HG02588 (cell line): ENCODE results near the gene TP53I11.

ENCODE experiments used
- ATAC-seq: cut with Tn5 transposase; IDR thresholded peaks from one replicate; pipeline ENCODE4 v1.9.1; 2021; ENCODE audit warnings: mild to moderate bottlenecking, moderate library complexity; ENCODE audit not compliant: unreplicated experiment

Gene TP53I11

GRCh38 chr11:44950625-44951476 is at the start of gene TP53I11:
Gene TP53I11, minus strand, starts transcription at chr11:44950883. Its CDS starts 12,548 bp downstream, at chr11:44938335.
- ATAC-seq: no peak

- no peak for ATAC-seq
These were observed 48.4 kb upstream of the TP53I11 start for GRCh38 chr11:44999068-44999467.

DNA sequence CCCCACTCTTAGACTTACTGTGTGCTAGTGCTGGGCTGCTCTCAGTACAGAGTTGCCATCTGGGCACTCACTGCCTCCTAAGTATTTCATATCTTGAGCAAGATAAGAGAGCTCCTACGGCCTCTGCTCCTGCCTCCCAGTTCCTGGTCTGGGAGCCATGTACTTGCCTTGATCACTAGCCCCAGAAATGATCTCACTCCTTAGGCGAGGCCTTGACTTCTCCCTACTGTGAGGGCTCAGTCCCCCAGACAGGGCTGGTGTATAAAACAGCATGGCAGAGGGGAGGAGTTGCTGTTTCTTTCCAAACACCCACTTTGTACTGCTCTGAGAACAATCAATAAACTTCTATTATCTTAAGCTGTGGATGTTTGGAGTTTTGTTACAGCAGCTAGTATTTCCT is 47.4 kb upstream of the TP53I11 start:
- ATAC-seq: no peak

GRCh38 chr11:44997566-44997965 is 46.9 kb upstream of the TP53I11 start:
- no peak for ATAC-seq

- no peak for ATAC-seq
These were observed 44.1 kb upstream of the TP53I11 start for GRCh38 chr11:44994753-44995152.

DNA sequence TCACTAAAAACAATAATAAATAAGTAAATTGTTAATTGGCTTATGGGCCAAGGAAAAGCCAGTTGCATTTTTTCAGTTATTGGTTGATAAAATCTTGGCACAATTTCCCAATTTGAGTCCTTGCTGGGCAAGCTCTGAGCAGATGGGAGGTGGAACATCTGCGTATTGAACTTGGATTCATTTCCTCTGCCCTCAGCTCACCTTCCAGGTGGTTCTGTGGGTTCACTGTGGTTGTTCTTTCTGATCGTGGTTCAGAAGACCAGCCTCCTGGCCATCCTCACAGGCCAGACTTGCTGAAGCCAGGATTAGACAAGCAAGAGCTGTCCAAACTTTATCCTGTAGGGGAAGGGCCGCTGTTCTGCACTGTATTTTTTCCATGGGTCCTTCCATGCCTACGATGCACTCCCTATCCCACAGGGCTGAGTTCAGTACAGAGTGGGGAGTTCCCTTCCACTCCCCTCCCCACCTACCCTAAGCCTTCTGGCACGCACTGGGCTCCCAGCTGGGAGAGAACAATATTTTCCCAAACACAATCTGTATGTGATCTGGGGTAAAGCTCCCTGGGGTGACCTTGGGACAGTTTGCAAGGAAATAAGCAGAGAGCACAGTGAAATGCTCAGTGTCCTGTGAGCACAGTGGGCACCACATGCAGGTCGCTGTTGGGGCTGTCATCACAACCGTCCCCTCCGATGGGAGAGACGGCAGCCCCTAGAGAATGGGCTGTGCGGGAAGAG is 43.5 kb upstream of the TP53I11 start:
- ATAC-seq: no peak

DNA sequence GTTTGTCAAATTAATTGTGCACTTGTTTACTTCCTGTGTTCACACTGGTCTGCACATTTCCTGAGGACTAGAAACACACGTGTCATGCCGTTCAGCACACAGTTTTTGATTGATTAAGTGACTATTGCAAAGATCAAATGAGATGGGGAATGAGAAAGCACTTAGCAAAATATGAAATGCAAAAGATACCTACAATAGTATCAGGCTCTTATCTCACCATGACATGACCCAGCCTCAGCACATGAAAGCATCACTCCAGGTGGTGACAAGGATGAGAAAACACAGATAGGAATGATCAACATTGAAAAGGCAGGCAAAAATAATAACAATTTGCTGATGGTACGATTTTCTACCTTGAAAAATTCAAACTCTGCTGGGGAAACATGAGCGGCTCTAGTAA is 42.1 kb upstream of the TP53I11 start:
- no peak for ATAC-seq

DNA sequence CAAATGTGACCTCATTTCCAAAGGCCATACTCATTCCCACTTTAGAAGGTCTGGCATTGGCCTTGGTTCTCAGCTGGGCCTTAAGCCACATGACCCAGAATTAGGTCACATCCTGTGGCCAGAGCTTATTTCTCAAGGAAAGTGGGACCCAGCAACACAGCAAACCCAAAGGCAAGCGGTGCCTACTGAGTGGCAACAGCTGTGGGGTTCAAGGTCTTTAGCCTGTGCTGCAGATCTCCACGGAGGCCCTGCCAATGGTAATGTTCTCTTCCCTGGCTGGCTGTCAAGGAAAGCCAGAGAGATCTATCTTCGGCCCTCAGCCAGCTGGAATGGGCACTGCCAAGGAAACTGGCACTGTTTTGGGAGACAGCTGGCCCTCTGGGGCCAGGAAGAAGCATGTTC is 41.5 kb upstream of the TP53I11 start:
- no peak for ATAC-seq

GRCh38 chr11:44990665-44991064 is 40.0 kb upstream of the TP53I11 start:
- no peak for ATAC-seq

DNA sequence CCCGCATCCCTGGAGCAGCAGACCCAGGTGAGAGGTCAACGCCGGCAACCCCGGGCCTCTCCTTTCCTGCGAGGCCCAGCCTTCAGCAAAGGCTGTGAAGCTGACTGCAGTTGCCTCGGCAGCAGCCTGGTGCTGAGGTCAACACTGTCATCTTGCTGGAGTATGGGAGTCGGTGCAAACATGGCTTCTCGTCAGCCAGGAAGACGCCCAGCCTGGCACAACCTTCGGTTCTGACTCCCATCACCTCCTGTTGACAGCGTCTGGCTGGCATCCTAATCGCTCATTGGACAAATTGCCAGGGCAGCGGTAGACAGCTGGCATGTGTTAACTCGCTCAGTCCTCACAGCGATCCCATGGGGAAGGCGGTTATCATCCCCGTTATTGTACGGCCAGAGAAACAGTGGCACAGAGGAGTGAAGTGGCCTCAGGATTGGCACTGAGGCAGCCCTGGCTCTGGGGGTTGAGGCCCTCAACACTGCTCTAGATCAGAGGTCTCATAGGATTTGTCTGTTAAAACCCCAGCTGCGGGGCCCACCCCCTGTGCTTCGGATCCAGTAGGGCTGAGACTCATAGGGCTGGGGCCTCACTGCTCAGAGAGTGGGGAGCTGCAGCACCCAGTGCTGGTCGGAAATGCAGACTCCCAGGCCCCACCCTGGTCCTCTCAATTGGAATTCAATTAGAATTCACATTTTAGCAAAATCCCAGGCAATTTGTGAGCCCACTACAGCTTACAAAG is 39.3 kb upstream of the TP53I11 start:
- no peak for ATAC-seq

DNA sequence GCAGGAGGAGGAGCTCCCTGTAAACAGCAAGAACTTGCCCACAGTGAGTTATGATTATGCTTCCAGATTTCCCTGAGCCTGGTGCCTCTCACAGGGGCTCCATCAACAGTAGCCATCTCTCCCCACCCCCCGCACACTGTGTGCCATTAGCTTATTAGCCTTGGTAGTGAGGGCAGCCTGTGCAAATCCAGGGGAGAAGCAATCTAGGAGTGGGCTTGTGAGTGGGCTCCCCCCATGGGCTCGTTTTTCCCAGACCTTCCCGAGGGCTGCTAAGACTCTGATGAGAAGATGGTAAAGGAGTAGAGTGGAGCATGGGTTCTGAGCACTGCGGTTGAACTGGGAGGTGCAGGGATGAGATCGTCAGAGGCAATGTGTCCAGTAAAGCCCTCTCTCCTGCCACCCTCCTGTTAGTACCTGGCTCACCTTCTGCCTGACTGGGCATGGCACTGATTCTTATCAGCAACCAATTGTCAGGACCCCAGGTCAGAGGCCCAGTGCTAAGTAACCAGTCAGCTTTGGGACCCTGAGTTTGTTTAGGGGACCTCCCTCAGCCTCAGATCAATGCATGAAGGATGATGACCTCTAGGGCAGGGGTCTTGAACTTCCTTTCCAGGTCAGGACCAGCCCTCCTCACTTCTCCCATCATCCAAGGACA is 38.4 kb upstream of the TP53I11 start:
- no peak for ATAC-seq

- no peak for ATAC-seq
These were observed 37.4 kb upstream of the TP53I11 start for GRCh38 chr11:44988111-44988510.

GRCh38 chr11:44987506-44987905 is 36.8 kb upstream of the TP53I11 start:
- no peak for ATAC-seq

GRCh38 chr11:44986315-44986714 is 35.6 kb upstream of the TP53I11 start:
- ATAC-seq: no peak

- no peak for ATAC-seq
These were observed 35.0 kb upstream of the TP53I11 start for GRCh38 chr11:44985721-44986120.

DNA sequence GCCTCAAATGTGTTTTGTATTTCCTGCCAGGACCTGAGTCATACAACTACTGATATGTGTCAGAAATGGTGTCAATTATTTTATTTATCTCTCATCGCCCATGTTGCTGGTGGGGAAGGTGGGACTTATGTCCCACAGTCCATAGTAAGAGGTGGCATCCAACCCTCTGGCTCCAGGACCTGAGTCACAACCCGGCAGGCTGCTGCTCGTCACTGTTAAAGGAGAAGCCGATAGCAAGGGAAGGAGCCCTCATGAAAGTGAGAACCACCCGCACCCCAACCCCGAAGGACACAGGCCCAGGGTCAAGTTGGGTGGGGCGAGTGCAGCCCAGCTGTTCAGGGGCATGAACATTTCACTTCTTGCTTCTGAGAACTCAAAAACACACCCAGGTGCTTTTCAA is 33.1 kb upstream of the TP53I11 start:
- ATAC-seq: no peak

GRCh38 chr11:44982496-44983062 is 31.9 kb upstream of the TP53I11 start:
- ATAC-seq: no peak

DNA sequence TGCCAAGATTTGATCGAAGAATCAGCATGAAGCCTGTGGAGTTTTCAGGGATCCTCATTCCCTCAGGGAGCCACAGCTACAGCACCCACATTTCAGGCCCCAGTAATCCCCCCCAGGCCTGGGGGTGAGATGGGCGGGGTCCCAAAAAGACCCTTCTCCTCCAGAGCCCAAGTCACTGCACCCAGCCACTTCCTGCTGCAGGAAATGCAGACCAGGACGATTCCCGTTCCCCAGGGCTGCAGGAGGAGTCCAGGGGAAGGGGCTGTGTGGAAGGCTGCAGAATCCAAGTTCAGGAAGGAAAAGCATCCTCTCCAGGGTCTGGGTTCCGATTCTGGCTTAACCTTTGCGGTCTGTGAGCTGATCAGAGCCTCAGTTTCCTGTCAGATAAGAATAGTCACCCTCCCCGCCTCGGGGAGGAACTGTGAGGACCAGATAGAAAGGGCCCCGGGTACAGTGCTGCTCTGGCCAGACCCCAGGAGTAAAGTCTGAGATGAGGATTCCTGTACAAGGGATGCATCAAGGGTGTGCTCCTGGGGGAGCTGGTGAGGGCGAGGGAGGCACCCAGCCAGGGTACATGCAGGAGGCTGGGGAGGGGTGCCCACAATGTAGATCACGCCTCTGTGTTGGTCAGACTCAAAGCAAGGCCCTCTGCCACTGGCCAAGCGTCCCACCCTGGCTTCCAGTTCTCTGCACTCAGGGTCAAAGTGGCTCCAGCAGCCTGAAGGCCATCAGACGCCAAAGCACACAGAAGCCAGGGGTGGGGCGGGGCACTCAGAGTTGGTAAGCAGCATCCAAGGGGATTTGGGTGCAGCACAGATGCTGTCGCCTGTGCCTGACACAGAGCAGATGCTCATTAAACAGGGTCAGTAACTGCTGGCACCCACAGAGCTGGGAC is 30.1 kb upstream of the TP53I11 start:
- ATAC-seq: no peak

DNA sequence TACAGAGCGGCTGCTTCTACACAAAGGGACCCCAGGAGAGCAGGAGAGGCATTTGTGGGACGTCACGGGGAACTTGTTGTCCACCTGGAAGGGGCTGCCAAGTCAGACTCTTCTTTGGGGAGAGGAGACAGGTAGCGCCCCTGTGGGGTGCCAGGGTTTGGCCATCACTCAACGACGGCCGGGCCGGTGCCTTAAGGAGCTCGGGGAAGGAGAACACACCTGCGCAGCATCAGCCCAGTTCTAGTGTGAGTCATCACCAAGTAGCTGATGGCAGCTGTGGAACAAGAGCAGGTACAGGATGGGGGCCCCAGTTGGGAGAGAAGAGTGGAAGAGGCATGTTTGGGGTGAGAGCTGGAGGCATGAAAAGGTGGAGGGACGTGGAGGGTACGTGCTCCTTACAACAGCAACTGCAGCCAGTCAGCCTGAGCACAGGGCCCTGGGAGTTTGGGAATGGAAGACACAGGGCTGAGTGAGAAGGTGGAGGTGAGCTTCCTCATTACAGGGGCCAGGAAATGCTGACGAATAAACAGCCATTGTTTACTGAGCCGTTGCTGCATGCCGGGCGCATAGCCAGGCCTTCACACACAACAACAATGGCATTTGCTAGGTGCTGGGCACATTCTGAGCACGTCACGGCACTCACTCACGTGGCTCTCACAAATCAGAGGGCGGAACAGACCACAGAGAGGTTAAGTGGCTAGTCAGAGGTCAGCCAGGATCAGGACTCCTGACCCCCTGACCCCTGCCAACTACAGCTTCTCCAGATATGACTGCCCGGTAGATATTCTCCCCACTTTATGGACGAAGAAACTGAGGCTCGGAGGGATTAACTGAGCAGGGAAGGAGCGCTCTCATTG is 29.1 kb upstream of the TP53I11 start:
- no peak for ATAC-seq
